ENCODE results near the gene TECPR1. TPM values are rescaled to one million over a fixed set of nuclear protein-coding genes. Genes with fewer than 3 reads are reported as not detected.

Gene TECPR1
- total RNA-seq, 1 donor from 2014 or later = 174 TPM

GRCh38 chr7:98187138-98187502, 64.9 kb downstream of the TECPR1 start:
- no peaks in the 10 kb centered on the region for H3K9me3 Mint-ChIP-seq (ENCODE audit: unreplicated experiment)
- no peak overlapping the region for H3K4me3 Mint-ChIP-seq (ENCODE audit: unreplicated experiment)
- no peaks in the 10 kb centered on the region for H3K4me1 Mint-ChIP-seq (ENCODE audit: low read depth, unreplicated experiment)
- no peak overlapping the region for H3K27ac Mint-ChIP-seq (ENCODE audit: unreplicated experiment)
- peaks cover 1% of the 10 kb centered on the region for H3K27me3 Mint-ChIP-seq (ENCODE audit: unreplicated experiment)
- TF ChIP-seq, protein P1, sequence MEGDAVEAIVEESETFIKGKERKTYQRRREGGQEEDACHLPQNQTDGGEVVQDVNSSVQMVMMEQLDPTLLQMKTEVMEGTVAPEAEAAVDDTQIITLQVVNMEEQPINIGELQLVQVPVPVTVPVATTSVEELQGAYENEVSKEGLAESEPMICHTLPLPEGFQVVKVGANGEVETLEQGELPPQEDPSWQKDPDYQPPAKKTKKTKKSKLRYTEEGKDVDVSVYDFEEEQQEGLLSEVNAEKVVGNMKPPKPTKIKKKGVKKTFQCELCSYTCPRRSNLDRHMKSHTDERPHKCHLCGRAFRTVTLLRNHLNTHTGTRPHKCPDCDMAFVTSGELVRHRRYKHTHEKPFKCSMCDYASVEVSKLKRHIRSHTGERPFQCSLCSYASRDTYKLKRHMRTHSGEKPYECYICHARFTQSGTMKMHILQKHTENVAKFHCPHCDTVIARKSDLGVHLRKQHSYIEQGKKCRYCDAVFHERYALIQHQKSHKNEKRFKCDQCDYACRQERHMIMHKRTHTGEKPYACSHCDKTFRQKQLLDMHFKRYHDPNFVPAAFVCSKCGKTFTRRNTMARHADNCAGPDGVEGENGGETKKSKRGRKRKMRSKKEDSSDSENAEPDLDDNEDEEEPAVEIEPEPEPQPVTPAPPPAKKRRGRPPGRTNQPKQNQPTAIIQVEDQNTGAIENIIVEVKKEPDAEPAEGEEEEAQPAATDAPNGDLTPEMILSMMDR (IDR thresholded peaks at IDR 0.05; ENCODE audit: partially characterized antibody, unreplicated experiment) = no peak
- H3K36me3 Mint-ChIP-seq (ENCODE audit: unreplicated experiment) = no peaks in the 10 kb centered on the region
- DNase-seq = no peak

DNA sequence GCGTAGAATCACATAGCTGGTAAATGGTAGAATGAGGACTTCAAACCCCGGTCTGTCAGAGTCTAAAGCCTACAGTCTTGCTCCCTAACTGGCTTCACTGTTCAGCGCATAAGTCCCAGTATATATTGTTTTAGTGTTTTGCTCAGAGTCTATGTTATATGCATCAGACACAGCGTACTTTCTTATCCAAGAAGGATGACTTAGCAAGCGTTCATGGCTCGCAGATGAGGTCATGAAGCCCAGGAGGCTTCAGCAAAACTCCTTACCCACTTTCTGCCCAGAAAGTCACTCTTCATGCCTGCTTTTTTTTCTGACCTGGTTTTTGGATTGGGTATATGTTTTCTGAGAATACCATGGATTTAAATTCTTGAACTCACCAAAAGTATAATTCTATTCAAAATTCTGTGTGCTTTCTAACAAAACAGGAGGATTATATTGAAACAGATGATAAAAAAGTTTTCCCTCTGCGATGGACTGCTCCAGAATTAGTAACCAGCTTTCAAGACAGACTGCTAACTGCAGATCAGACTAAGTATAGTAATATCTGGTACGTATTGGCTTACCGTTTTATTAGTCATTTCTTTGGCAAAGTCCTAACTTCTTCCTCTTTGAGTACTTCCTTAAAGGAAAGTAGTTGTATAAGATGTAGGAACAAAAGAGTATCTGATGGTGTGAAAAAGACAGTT, 65.4 kb downstream of the TECPR1 start:
- no peaks in the 10 kb centered on the region for H3K36me3 Mint-ChIP-seq (ENCODE audit: unreplicated experiment)
- TF ChIP-seq, protein P1 (IDR thresholded peaks at IDR 0.05; ENCODE audit: partially characterized antibody, unreplicated experiment) = no peak
- H3K4me1 Mint-ChIP-seq (ENCODE audit: low read depth, unreplicated experiment) = no peaks in the 10 kb centered on the region
- H3K27me3 Mint-ChIP-seq (ENCODE audit: unreplicated experiment) = peaks cover 1% of the 10 kb centered on the region
- no peaks in the 10 kb centered on the region for H3K9me3 Mint-ChIP-seq (ENCODE audit: unreplicated experiment)
- DNase-seq = no peak
- no peak overlapping the region for H3K27ac Mint-ChIP-seq (ENCODE audit: unreplicated experiment)
- no peak overlapping the region for H3K4me3 Mint-ChIP-seq (ENCODE audit: unreplicated experiment)

DNA sequence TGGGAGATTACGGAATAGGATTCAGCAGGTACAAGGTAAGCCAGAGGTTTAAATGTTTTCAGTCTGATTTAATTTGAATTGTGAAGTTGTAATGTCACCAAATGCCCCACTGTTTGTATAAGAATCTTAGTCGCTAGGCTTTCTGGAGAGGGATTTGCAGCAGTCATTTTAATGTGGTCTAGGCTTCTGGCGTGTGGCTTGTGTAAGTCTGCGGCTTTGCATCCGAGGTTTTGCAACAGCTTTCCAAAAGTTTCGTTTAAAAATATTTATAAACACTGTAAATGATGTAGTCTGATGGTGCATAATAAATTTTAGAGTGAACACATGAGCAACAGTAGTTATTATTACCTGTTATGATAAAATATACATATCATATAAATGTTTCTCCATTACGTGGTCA, 66.9 kb downstream of the TECPR1 start:
- Mint-ChIP-seq H3K27me3 (ENCODE audit: unreplicated experiment) (peaks cover 1% of the 10 kb centered on the region), H3K4me3 (ENCODE audit: unreplicated experiment) (no peak overlapping the region), H3K4me1 (ENCODE audit: low read depth, unreplicated experiment) (no peaks in the 10 kb centered on the region), H3K27ac (ENCODE audit: unreplicated experiment) (no peak overlapping the region), H3K9me3 (ENCODE audit: unreplicated experiment) (no peaks in the 10 kb centered on the region), H3K36me3 (ENCODE audit: unreplicated experiment) (no peaks in the 10 kb centered on the region)
- TF ChIP-seq, protein P1 (IDR thresholded peaks at IDR 0.05; ENCODE audit: partially characterized antibody, unreplicated experiment) = no peak
- no peak for DNase-seq

DNA sequence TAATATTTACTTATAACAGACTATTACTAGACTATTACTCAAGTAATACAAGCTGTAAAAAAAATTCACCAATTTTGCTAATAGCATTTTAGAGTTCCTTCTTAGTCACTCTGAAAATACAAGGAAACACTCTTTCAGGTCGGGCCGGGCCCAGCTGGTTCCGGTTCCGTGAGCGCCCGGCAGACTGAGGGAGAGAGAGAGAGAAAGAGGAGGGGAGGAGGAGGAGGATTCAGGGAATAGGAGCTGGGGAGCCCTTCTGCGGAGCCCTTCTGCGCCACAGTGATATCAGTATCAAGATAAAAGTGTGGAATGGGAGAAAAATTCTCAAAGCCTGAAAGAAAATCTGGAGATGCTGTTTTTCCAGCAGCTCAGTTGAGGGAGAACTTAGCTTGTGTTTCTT, 71.3 kb downstream of the TECPR1 start:
- Mint-ChIP-seq H3K4me3 (ENCODE audit: unreplicated experiment) (no peak overlapping the region), H3K9me3 (ENCODE audit: unreplicated experiment) (no peaks in the 10 kb centered on the region), H3K27me3 (ENCODE audit: unreplicated experiment) (no peaks in the 10 kb centered on the region), H3K4me1 (ENCODE audit: low read depth, unreplicated experiment) (no peaks in the 10 kb centered on the region), H3K36me3 (ENCODE audit: unreplicated experiment) (no peaks in the 10 kb centered on the region), H3K27ac (ENCODE audit: unreplicated experiment) (no peak overlapping the region)
- no peak for DNase-seq
- TF ChIP-seq, protein P1 (IDR thresholded peaks at IDR 0.05; ENCODE audit: partially characterized antibody, unreplicated experiment) = no peak

GRCh38 chr7:98178762-98179490, 73.1 kb downstream of the TECPR1 start:
- Mint-ChIP-seq H3K4me3 (ENCODE audit: unreplicated experiment) (no peak overlapping the region), H3K4me1 (ENCODE audit: low read depth, unreplicated experiment) (no peaks in the 10 kb centered on the region), H3K27ac (ENCODE audit: unreplicated experiment) (no peak overlapping the region), H3K36me3 (ENCODE audit: unreplicated experiment) (no peaks in the 10 kb centered on the region), H3K27me3 (ENCODE audit: unreplicated experiment) (no peaks in the 10 kb centered on the region), H3K9me3 (ENCODE audit: unreplicated experiment) (no peaks in the 10 kb centered on the region)
- DNase-seq = no peak
- TF ChIP-seq, protein P1 (IDR thresholded peaks at IDR 0.05; ENCODE audit: partially characterized antibody, unreplicated experiment) = no peak

Measured in glutamatergic neuron (in vitro differentiated cells).